Inflammatory macrophage (primary cell): Measurements from ENCODE around the gene CORO1C.
"Not testable (repeated sequence)": the region's sequence is repeated elsewhere in the genome, so short reads cannot be mapped to it uniquely, and the experiment has no call there.

Source experiments
- DNase-seq, 2 donors: peaks; one replicate each; pipeline ENCODE4 v3.0.0-alpha.2; 2020 to 2022

CORO1C gene

GRCh38 chr12:108633081-108633533, 98.2 kb downstream of the CORO1C start:
- DNase-seq: peak in 1 of 2 donors; percentile 31

- DNase-seq: not testable (repeated sequence)
Observed at GRCh38 chr12:108631261-108631660, 100.1 kb downstream of the CORO1C start.

GRCh38 chr12:108630481-108631207, 100.7 kb downstream of the CORO1C start:
- DNase-seq: peak in 1 of 2 donors; percentile 41

- peak; percentile 89 to 91 for DNase-seq
Observed at GRCh38 chr12:108629824-108630476, 101.4 kb downstream of the CORO1C start.

- no peak for DNase-seq
Observed at GRCh38 chr12:108629151-108629550, 102.2 kb downstream of the CORO1C start.

- no peak for DNase-seq
Observed at GRCh38 chr12:108627134-108627920, 104.0 kb downstream of the CORO1C start.

GRCh38 chr12:108625228-108625627, 106.1 kb downstream of the CORO1C start:
- no peak for DNase-seq

- no peak for DNase-seq
Observed at GRCh38 chr12:108623577-108623976, 107.7 kb downstream of the CORO1C start.

- no peak for DNase-seq
Observed at GRCh38 chr12:108622921-108623514, 108.3 kb downstream of the CORO1C start.

- DNase-seq: peak; percentile 66 to 72
Observed at GRCh38 chr12:108622421-108622820, 108.9 kb downstream of the CORO1C start.

- no peak for DNase-seq
Observed at GRCh38 chr12:108621161-108621560, 110.2 kb downstream of the CORO1C start.

GRCh38 chr12:108620236-108620879, 111.0 kb downstream of the CORO1C start:
- DNase-seq: peak; percentile 84 to 88

- DNase-seq: no peak
Observed at GRCh38 chr12:108619369-108620160, 111.8 kb downstream of the CORO1C start.

- DNase-seq: not testable (repeated sequence)
Observed at GRCh38 chr12:108618953-108619274, 112.4 kb downstream of the CORO1C start.

- peak; percentile 72 to 81 for DNase-seq
Observed at GRCh38 chr12:108618079-108618952, 113.0 kb downstream of the CORO1C start.

GRCh38 chr12:108616941-108617858, 114.1 kb downstream of the CORO1C start:
- DNase-seq: peak; percentile 46 to 56

- no peak for DNase-seq
Observed at GRCh38 chr12:108616359-108616758, 115.0 kb downstream of the CORO1C start.

- no peak for DNase-seq
Observed at GRCh38 chr12:108615918-108616317, 115.4 kb downstream of the CORO1C start.

GRCh38 chr12:108614639-108615038, 116.7 kb downstream of the CORO1C start:
- no peak for DNase-seq
